Naive B cell (primary cell): ENCODE data around the gene SECTM1. TPM values are rescaled to one million over a fixed set of nuclear protein-coding genes. Genes with fewer than 3 reads are reported as not detected.
A peak's percentile ranks its signal among the peaks of the same experiment; 100 is the strongest.
"Not testable (repeated sequence)": the region's sequence is repeated elsewhere in the genome, so short reads cannot be mapped to it uniquely, and the experiment has no call there.

ENCODE experiments used
- ATAC-seq, 2 donors: fragments of 150-1000 bp; cut with Tn5 transposase; 2 replicates each; pipeline ENCODE4 v1.10.0; 2021; ENCODE audit warnings: low read depth in 2 of 2, mild to moderate bottlenecking in 2 of 2, moderate library complexity in 2 of 2
- DNase-seq: peaks from one replicate; pipeline ENCODE4 v3.0.0; 2022
- H3K27ac Mint-ChIP-seq, 6 donors: one replicate each; pipeline ENCODE4 v1.8.0; 2020 to 2022; ENCODE audit warnings: mild to moderate bottlenecking in 6 of 6, mixed read lengths in 6 of 6, moderate library complexity in 5 of 6, inconsistent platforms in 2 of 6
- H3K27me3 Mint-ChIP-seq, 3 donors: one replicate each; pipeline ENCODE4 v1.8.0; 2021 to 2022; ENCODE audit warnings: mixed read lengths in 3 of 3, mild to moderate bottlenecking in 1 of 3
- H3K36me3 Mint-ChIP-seq, 2 donors: one replicate each; pipeline ENCODE4 v1.8.0; 2020 to 2022; ENCODE audit warnings: mixed read lengths in 2 of 2, inconsistent platforms in 1 of 2, mild to moderate bottlenecking in 1 of 2
- H3K4me1 Mint-ChIP-seq, 3 donors: one replicate each; pipeline ENCODE4 v1.8.0; 2020 to 2022; ENCODE audit warnings: mixed read lengths in 3 of 3, inconsistent platforms in 1 of 3, mild to moderate bottlenecking in 1 of 3, moderate library complexity in 1 of 3
- H3K4me3 Mint-ChIP-seq, 8 donors: one replicate each; pipeline ENCODE4 v1.8.0; 2020 to 2022; ENCODE audit warnings: mild to moderate bottlenecking in 8 of 8, mixed read lengths in 8 of 8, moderate library complexity in 8 of 8, inconsistent platforms in 2 of 8
- H3K9me3 Mint-ChIP-seq, 7 donors: one replicate each; pipeline ENCODE4 v1.8.0; 2020 to 2022; ENCODE audit warnings: mixed read lengths in 7 of 7, mild to moderate bottlenecking in 5 of 7, inconsistent platforms in 2 of 7, moderate library complexity in 1 of 7
- polyA plus RNA-seq, 6 donors: library from polyadenylated mRNA; unstranded; fragments of 300-500 nt; fragmentation: Illumina TruSeq; gene quantifications; one replicate each; pipeline ENCODE4 v1.2.3, GENCODE V29; 2021; ENCODE audit warnings: low read depth in 6 of 6

The SECTM1 gene
- polyA plus RNA-seq, 6 donors from 2014 or later, result 0.19 to 2.2 TPM; not detected in 4

DNA sequence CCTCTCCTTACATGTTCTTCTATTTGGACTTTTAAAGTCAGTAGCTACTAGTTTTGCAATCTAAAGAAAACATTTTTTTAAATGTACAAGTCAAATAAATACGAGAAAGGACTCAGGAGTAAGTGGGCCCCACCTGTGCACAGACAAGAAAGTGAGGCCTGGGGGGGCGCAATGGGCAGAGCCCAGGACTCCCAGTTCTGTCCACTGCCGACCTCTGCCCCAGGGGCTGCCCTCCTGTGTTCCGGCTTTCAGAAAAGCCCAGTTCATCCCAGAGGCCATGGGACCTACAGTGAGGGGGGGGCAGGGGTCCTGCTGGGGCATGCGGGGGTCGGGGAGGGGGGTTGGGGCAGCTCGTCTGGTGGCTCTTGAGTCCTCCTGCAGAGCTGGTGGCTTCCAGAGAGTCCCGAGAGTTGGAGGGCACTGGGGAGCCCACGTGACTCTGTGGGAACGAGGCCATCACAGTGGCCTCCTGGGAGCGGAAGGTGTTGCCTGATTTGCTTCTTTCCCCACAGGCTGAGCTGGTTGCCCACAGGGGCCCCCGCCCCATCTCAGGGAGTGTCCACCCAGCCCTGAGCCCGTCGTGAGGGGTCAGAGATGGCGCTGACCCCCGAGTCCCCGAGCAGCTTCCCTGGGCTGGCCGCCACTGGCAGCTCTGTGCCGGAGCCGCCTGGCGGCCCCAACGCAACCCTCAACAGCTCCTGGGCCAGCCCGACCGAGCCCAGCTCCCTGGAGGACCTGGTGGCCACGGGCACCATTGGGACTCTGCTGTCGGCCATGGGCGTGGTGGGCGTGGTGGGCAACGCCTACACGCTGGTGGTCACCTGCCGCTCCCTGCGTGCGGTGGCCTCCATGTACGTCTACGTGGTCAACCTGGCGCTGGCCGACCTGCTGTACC lies 40.4 kb upstream of the SECTM1 start:
- ATAC-seq, result no peak
- H3K27ac Mint-ChIP-seq, result no peak overlapping the region

DNA sequence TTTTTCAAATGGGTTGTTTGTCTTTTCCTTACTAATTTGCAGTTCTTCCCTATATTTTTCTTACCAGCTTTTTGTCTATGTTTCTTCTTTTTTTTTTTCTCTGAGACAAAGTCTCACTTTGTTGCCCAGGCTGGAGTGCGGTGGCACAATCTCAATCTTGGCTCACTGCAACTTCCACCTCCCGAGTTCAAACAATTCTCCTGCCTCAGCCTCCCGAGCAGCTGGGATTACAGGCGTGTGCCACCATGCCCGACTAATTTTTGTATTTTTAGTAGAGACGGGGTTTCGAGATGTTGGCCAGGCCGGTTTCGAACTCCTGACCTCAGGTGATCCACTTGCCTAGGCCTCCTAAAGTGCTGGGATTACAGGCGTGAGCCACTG lies 39.5 kb upstream of the SECTM1 start:
- not testable (repeated sequence) for H3K36me3 Mint-ChIP-seq, H3K9me3 Mint-ChIP-seq, ATAC-seq, DNase-seq
- Mint-ChIP-seq H3K4me3 (peak overlapping the region in 6 of 8 donors; percentile 58 to 90 (median 75)), H3K27ac (peak overlapping the region in 2 of 6 donors; percentile 18 to 25), H3K27me3 (peaks cover 28 to 66% (median 38%) of the 10 kb centered on the region in 3 donors), H3K4me1 (peaks cover 13 to 21% (median 20%) of the 10 kb centered on the region in 3 donors)

More for the DNA sequence above, 40.4 kb upstream of the SECTM1 start:
- no peak for DNase-seq
- no peaks in the 10 kb centered on the region for H3K36me3 Mint-ChIP-seq
- peaks cover 15 to 22% (median 20%) of the 10 kb centered on the region in 3 donors for H3K4me1 Mint-ChIP-seq
- peak overlapping the region in 1 of 8 donors; percentile 63 for H3K4me3 Mint-ChIP-seq
- peaks cover 32 to 71% (median 44%) of the 10 kb centered on the region in 3 donors for H3K27me3 Mint-ChIP-seq
- H3K9me3 Mint-ChIP-seq, result peaks cover 0 to 2% (median 0%) of the 10 kb centered on the region in 7 donors

DNA sequence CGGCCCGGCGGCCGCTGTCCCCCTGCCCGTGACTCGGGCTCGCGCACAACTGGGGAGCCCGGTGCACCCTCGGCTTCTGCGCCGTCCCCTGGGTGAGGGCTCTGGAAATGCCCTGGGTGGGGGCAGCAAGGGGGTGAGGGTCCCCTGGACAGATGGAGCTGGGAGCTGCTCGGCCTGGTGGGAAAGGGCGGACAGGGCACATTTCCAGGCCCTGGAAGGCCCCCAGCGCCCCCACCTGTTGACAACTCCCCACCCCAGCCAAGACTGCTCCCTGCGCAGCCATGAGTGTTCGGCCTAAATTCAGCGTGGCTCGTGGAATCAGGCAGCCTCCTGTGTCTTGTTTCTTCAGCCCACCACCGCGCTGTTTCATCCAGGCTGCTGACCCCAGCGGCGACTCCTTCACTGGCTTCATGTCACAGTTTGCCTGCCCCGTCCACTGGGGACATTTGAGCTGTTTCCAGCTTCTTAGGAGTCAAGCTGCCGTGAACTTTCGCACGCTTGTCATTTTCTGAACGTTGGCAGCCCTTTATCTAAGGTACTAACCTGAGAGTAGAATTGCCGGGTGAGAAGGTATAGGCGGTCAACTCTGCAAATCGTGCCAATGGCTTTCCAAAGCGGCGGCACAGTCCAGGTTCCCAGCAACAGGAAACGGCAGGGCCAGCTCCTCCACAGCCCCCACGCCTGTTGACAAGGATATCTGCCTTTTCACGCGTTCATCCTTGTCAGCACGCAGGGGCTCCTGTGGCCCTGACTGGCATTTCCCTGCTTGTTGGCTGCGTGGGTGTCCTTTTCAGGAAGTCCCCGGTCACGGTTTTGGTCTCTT lies 38.9 kb upstream of the SECTM1 start:
- ATAC-seq (peak; percentile 40 to 58), DNase-seq (peak; percentile 14)
- Mint-ChIP-seq H3K36me3 (no peaks in the 10 kb centered on the region), H3K27me3 (peaks cover 28 to 66% (median 32%) of the 10 kb centered on the region in 3 donors), H3K27ac (peak overlapping the region in 2 of 6 donors; percentile 22 to 78), H3K4me1 (peaks cover 13 to 21% (median 20%) of the 10 kb centered on the region in 3 donors), H3K9me3 (no peaks in the 10 kb centered on the region), H3K4me3 (peak overlapping the region; percentile 58 to 90 (median 72))

DNA sequence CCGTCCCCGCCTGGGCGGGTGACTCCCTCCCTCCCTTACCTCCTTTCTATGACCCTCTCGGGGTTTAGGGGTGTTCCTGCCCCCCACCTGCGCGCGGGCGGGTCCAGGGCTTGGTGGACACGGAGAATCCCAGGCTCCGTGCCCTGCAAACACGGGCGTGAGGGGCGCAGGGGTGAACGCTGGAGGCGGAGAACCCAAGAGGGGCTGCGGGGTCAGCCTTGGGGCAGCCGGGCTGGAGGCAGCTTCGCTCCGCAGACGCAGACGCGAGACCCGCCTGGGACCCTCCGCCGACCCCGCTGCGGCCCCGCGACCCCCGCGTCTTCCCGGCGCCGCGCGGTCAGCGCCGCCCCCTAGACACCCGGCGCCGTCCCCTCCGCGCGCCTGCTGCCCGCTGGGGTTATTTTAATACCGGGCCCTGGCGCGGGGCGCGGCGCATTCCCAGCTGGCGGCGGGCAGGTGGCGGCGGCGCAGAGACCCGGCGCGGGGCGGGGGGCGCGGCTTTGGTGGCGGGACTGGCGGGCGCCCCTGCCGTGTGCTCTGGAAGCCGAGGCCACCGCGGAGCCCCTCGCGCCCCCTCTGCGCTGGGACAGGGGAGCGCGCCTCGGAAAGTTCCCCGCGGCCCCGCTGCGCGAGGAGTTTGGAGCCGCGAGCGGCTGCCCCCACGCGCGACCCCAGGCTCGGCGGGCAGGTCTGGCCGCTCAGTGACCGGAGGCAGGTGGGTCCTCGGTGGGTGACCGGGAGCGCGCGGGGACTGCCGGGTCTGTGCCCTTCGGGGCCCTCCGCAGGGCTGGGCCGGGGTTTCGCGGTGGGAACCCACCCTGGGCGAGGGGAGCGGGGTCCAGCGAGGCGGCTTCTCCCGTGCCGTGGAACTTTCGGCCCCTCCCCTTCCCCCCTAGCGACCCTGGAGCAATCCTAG lies 38.0 kb upstream of the SECTM1 start, which contains the start of gene UTS2R:
UTS2R (plus strand) TSS at position 433 of the 916 bp plus-strand sequence. CDS start 2,560 bp downstream, outside the sequence.
- DNase-seq (no peak), ATAC-seq (no peak)
- H3K9me3 Mint-ChIP-seq, result no peaks in the 10 kb centered on the region
- H3K36me3 Mint-ChIP-seq, result no peaks in the 10 kb centered on the region
- peak within 1 kb of the TSS; percentile 77 to 94 (median 86) for H3K4me3 Mint-ChIP-seq
- peaks cover 13 to 21% (median 20%) of the 10 kb centered on the region in 3 donors for H3K4me1 Mint-ChIP-seq
- peaks cover 31 to 64% (median 33%) of the 10 kb centered on the region in 3 donors for H3K27me3 Mint-ChIP-seq
- H3K27ac Mint-ChIP-seq, result peak within 1 kb of the TSS in 2 of 6 donors; percentile 22 to 78

DNA sequence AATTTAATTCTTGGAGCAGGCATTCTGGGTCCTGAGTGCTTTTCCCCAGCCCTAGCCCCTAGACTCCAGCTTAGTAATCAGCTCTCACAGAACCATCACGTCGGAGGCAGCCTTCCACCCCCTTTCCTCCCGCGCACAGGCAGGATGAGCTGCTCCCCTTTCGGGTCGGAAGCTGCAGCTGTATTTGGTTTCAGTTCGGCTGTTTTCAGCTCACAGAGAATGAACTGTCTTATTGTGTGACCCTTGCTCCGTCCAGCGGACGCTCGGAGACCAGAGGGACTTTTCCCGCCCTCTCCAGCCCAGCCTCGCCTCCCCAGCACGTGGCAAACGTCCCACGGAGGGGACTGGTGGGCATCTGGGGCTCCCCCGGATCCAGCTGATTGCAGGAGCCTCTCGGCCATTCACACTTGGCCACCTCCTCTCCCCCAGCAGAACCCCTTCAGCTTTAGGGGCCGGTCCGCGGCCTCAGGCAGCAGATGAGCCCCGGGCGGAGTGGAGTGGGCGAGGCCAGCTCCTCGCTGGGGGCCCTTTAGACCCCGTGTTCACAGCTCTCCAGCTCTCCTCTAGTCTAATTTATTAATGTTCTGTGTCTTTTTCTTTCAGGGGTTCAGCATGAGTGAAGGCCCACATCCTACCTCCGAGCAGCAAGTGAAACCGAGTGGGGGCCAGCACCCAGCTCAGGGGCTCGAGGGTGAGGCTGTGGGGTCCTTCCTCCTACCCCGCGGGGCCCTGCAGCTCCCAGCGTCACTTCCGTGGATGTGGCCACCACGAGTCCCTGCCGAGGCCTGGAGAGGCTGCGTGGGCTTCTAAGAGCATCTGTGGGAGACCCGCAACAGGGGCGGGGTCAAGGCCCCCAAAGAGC lies 37.1 kb upstream of the SECTM1 start:
- no peaks in the 10 kb centered on the region for H3K9me3 Mint-ChIP-seq
- H3K4me1 Mint-ChIP-seq, result peaks cover 13 to 21% (median 20%) of the 10 kb centered on the region in 3 donors
- no peak overlapping the region for H3K27ac Mint-ChIP-seq
- peaks cover 26 to 56% (median 34%) of the 10 kb centered on the region in 3 donors for H3K27me3 Mint-ChIP-seq
- DNase-seq (peak; percentile 27), ATAC-seq (peak; percentile 56 to 63)
- H3K4me3 Mint-ChIP-seq, result peak overlapping the region; percentile 77 to 94 (median 86)
- no peaks in the 10 kb centered on the region for H3K36me3 Mint-ChIP-seq

DNA sequence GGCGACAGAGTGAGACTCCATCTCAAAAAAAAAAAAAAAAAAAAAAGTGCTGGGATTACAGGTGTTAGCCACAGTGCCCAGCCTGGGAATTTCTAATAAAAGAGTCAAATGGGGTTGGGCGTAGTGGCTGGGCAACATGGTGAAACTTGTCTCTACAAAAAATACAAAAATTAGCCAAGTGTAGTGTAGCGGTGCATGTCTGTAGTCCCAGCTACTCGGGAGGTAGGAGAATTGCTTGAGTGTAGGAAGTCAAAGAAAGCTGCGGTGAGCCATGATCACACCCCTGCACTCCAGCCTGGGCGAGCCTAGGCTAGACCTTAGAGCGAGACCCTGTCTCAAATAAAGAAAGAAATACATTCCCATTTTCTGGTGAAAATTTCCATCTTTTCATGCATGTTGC lies 35.6 kb upstream of the SECTM1 start:
- Mint-ChIP-seq H3K27me3 (peaks cover 30 to 50% (median 34%) of the 10 kb centered on the region in 3 donors), H3K4me1 (peaks cover 13 to 21% (median 20%) of the 10 kb centered on the region in 3 donors), H3K27ac (no peak overlapping the region), H3K4me3 (peak overlapping the region in 1 of 8 donors; percentile 35), H3K36me3 (no peaks in the 10 kb centered on the region), H3K9me3 (no peaks in the 10 kb centered on the region)
- DNase-seq, result no peak
- ATAC-seq, result no peak

DNA sequence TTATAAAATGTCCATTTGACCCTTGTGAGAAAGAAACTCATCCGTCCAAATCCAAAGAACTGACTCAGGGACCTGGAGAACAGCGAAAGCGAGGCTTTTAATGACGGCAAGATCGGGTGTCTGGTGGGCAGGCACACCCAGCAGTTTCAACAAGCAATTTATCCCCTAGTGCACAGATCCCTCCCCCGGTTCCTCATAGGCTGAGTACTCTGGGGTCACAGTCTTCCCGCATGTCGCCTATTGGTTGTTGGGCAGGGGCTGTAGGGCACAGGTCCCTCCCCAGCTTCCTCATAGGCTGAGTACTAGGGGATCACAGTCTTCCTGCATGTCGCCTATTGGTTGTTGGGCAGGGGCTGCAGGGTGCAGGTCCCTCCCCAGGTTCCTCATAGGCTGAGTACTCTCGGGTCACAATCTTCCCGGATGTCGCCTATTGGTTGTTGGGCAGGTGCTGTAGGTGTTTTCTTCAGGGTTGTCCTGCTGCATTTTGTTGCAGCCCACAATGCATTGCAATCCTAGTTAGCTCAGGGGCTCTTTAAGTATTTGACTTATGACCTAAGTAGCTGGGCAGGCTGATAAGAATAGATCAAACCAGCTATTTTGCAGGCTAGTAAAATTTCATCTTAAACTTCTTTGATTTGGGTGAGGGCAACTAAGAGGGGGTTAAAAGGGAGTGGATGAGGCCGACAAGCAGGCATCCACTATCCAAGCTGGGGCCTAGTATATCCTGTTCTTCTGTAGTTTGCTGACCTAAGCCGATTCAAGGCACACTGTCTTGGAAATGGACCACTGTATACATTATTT lies 34.4 kb upstream of the SECTM1 start:
- Mint-ChIP-seq H3K4me1 (peaks cover 10 to 17% (median 16%) of the 10 kb centered on the region in 3 donors), H3K36me3 (no peaks in the 10 kb centered on the region), H3K9me3 (no peaks in the 10 kb centered on the region), H3K27ac (peak overlapping the region in 1 of 6 donors; percentile 28), H3K27me3 (peaks cover 27 to 43% (median 31%) of the 10 kb centered on the region in 3 donors), H3K4me3 (no peak overlapping the region)
- no peak for ATAC-seq
- DNase-seq, result no peak

DNA sequence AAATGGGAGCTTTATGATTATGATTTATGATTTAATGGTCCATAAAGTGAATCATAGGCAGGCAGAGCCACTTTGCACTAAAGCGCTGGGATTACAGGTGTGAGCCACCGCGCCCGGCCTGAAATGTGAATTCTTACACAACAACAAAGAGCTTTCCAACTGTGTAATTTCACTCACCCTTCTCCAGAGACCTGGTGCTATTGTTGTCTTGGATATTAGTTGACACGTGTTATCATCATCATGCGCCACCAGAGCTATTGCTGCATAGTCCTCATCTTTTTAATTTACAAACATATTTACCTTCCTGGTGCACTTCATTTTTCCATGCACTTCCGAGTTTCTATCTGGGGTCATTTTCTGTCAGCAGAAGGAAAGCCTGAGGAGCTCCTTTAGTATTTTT lies 33.2 kb upstream of the SECTM1 start:
- H3K4me3 Mint-ChIP-seq, result no peak overlapping the region
- no peaks in the 10 kb centered on the region for H3K9me3 Mint-ChIP-seq
- H3K27me3 Mint-ChIP-seq, result peaks cover 23 to 43% (median 29%) of the 10 kb centered on the region in 3 donors
- H3K4me1 Mint-ChIP-seq, result peaks cover 8 to 10% (median 10%) of the 10 kb centered on the region in 3 donors
- no peak for ATAC-seq
- H3K27ac Mint-ChIP-seq, result no peak overlapping the region
- no peaks in the 10 kb centered on the region for H3K36me3 Mint-ChIP-seq
- no peak for DNase-seq

DNA sequence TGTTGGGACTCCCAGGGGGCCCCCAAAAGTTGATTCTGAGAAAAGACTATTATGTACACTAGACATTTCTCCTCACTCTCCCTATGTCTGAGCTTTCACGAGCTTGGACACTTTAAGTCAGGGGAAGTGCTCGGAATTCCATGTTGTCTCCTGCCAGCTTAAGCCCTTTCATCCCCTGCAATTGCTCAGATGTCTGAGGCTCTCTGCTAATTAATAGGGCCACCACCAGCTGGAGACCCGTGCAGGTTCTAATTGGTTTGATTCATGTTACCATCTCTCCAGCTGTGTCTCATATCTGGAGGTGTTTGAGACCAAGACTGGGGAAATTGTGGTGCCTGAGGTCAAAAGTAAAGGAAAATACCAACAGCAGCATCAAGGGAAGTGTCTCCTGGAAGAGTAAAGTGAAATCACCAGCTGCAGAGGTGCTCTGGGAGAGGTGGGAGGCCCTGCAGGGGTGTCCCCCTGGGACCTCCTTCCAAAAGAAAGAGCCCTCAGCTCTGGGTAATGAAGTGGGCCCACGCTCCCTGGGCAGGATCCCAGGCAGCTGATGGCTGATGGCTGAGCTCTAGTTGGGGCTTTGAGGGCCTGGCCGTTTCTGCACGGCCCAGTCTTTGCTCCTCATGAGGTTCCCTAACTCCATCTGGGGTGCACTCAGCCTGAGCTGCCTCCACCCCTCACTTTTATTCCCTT lies 32.2 kb upstream of the SECTM1 start:
- no peaks in the 10 kb centered on the region for H3K36me3 Mint-ChIP-seq
- peaks cover 19 to 40% (median 27%) of the 10 kb centered on the region in 3 donors for H3K27me3 Mint-ChIP-seq
- H3K9me3 Mint-ChIP-seq, result no peaks in the 10 kb centered on the region
- no peak overlapping the region for H3K27ac Mint-ChIP-seq
- ATAC-seq (no peak), DNase-seq (no peak)
- peaks cover 4 to 5% (median 4%) of the 10 kb centered on the region in 3 donors for H3K4me1 Mint-ChIP-seq
- no peak overlapping the region for H3K4me3 Mint-ChIP-seq

DNA sequence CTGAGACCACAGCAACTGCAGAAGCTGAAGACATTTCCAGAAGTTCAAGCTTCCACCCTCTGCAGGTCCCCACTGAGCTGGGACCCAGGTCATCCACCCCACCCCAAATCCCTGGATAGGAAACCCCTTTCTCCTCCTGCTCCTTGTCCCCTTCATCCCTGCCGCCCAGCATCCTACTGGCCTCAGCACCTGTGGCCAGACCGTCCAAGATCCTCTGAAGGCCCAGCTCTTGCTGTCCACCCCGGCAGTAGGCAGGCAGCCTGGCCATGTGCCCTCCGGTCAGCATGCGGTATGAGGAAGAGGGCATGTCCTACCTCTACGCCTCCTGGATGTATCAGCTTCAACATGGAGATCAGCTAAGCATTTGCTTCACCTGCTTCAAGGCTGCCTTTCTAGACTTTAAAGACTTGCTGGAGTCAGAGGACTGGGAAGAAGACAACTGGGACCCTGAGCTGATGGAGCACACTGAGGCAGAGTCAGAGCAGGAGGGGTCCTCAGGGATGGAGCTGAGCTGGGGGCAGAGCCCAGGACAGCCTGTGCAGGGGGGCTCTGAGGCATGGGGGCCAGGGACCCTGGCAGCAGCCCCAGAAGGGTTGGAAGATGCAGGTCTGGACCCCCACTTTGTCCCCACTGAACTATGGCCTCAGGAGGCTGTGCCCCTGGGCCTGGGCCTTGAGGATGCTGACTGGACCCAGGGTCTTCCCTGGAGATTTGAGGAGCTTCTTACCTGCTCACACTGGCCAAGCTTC lies 28.5 kb upstream of the SECTM1 start:
- Mint-ChIP-seq H3K27ac (no peak overlapping the region), H3K4me3 (no peak overlapping the region), H3K4me1 (peaks cover 4 to 7% (median 7%) of the 10 kb centered on the region in 3 donors), H3K36me3 (no peaks in the 10 kb centered on the region), H3K9me3 (peaks cover 0 to 2% (median 0%) of the 10 kb centered on the region in 7 donors), H3K27me3 (peaks cover 13 to 36% (median 29%) of the 10 kb centered on the region in 3 donors)
- ATAC-seq, result no peak
- DNase-seq, result no peak
